Colonic mucosa (tissue), 4 donors: ENCODE measurements around the gene PTPN12. TPM values are rescaled to one million over a fixed set of nuclear protein-coding genes. Genes with fewer than 3 reads are reported as not detected.
A peak's percentile ranks its signal among the peaks of the same experiment; 100 is the strongest.
"Not testable (repeated sequence)": the region's sequence is repeated elsewhere in the genome, so short reads cannot be mapped to it uniquely, and the experiment has no call there.

Source experiments
- DNase-seq: peaks from one replicate; pipeline ENCODE4 v3.0.0-alpha.2; 2020
- H3K27ac ChIP-seq: fragments of 200-600 bp; one replicate; pipeline ENCODE4 v1.8.0; 2021
- H3K27me3 ChIP-seq: fragments of 200-600 bp; one replicate; pipeline ENCODE4 v1.8.0; 2021
- H3K36me3 ChIP-seq: fragments of 200-600 bp; one replicate; pipeline ENCODE4 v1.8.0; 2021
- H3K4me1 ChIP-seq: fragments of 200-600 bp; one replicate; pipeline ENCODE4 v1.8.0; 2021; ENCODE audit warnings: mild to moderate bottlenecking
- H3K4me3 ChIP-seq: fragments of 200-600 bp; one replicate; pipeline ENCODE4 v1.8.0; 2021
- H3K9ac ChIP-seq, 2 donors: one replicate each; pipeline ENCODE4 v1.7.0; 2013; ENCODE audit warnings: control low read depth in 2 of 2, low read depth in 2 of 2, low read length in 2 of 2
- H3K9me3 ChIP-seq: fragments of 200-600 bp; one replicate; pipeline ENCODE4 v1.8.0; 2021
- CTCF ChIP-seq: fragments of 200-600 bp; IDR thresholded peaks from one replicate; pipeline ENCODE4 v1.8.0; 2022; ENCODE audit warnings: antibody characterized with exemption, mild to moderate bottlenecking
- intact Hi-C: fragments of 100-400 bp; cut with DNase I; formaldehyde crosslinking; loops from one replicate; pipeline ENCODE4 v1.14.1; 2022
- total RNA-seq, 2 donors: library from RNA; stranded (reverse); fragmentation: NEBNext Ultra II Directional in 1 of 2; extraction: Animal tissue kit (Norgen Biotek cat#: 25700) in 1 of 2; gene quantifications; one replicate each; pipeline ENCODE4 v1.2.1, GENCODE V29; 2021
- donor health status: healthy.
- donor health status: DM: no; HTN: no; CAD: no.
- donor health status: DM: no; HTN: no; CAD: no.

Gene PTPN12
- total RNA-seq, 2 donors from 2014 or later, result 34.0 to 51.3 TPM

- H3K27me3 ChIP-seq, result no peaks in the 10 kb centered on the region
- TF ChIP-seq CTCF, result no peak
- no peak for DNase-seq
- intact Hi-C loops, result no loop called here
- peak overlapping the region; percentile 88 for H3K27ac ChIP-seq
- H3K9me3 ChIP-seq, result no peaks in the 10 kb centered on the region
- H3K4me3 ChIP-seq, result peak overlapping the region; percentile 84
- peaks cover 10% of the 10 kb centered on the region for H3K4me1 ChIP-seq
- peak overlapping the region; percentile 86 to 94 for H3K9ac ChIP-seq
- no peaks in the 10 kb centered on the region for H3K36me3 ChIP-seq
Measured at GRCh38 chr7:77536017-77536412, 1.1 kb upstream of the PTPN12 start.

GRCh38 chr7:77536413-77537135 is 521 bp upstream of the PTPN12 start:
- peak; percentile 99 for DNase-seq
- intact Hi-C loops, result no loop called here
- no peak for TF ChIP-seq CTCF
- Histone ChIP-seq H3K9me3 (no peaks in the 10 kb centered on the region), H3K4me3 (peak overlapping the region; percentile 84), H3K4me1 (peaks cover 10% of the 10 kb centered on the region), H3K27me3 (no peaks in the 10 kb centered on the region), H3K36me3 (no peaks in the 10 kb centered on the region), H3K9ac (peak overlapping the region; percentile 86 to 94), H3K27ac (peak overlapping the region; percentile 99)

- peaks cover 14% of the 10 kb centered on the region for H3K4me1 ChIP-seq
- no peaks in the 10 kb centered on the region for H3K9me3 ChIP-seq
- H3K36me3 ChIP-seq, result no peaks in the 10 kb centered on the region
- H3K9ac ChIP-seq, result peak overlapping the region; percentile 78 to 100
- TF ChIP-seq CTCF, result no peak
- intact Hi-C loops, result no loop called here
- no peaks in the 10 kb centered on the region for H3K27me3 ChIP-seq
- H3K4me3 ChIP-seq, result peak overlapping the region; percentile 84
- peak; percentile 58 for DNase-seq
- H3K27ac ChIP-seq, result peak overlapping the region; percentile 99
Measured at GRCh38 chr7:77537778-77538280, 734 bp downstream of the PTPN12 start.

GRCh38 chr7:77538281-77539212 is 1.5 kb downstream of the PTPN12 start:
- Histone ChIP-seq H3K9ac (peak overlapping the region; percentile 78 to 100), H3K27ac (peak overlapping the region; percentile 99), H3K9me3 (no peaks in the 10 kb centered on the region), H3K36me3 (no peaks in the 10 kb centered on the region), H3K4me1 (peaks cover 16% of the 10 kb centered on the region), H3K4me3 (peak overlapping the region; percentile 84), H3K27me3 (no peaks in the 10 kb centered on the region)
- intact Hi-C loops, result no loop called here
- no peak for TF ChIP-seq CTCF
- DNase-seq, result peak; percentile 93

GRCh38 chr7:77540402-77540822 is 3.3 kb downstream of the PTPN12 start:
- no peaks in the 10 kb centered on the region for H3K9me3 ChIP-seq
- TF ChIP-seq CTCF, result no peak
- intact Hi-C loops, result no loop called here

GRCh38 chr7:77540993-77541392 is 3.9 kb downstream of the PTPN12 start:
- H3K4me3 ChIP-seq, H3K9me3 ChIP-seq, H3K36me3 ChIP-seq, H3K27me3 ChIP-seq, H3K27ac ChIP-seq, DNase-seq, H3K9ac ChIP-seq, intact Hi-C loops: not testable (repeated sequence)
- peaks cover 16% of the 10 kb centered on the region for H3K4me1 ChIP-seq

More at GRCh38 chr7:77540402-77540822, 3.3 kb downstream of the PTPN12 start:
- Histone ChIP-seq H3K27me3 (no peaks in the 10 kb centered on the region), H3K36me3 (no peaks in the 10 kb centered on the region), H3K27ac (no peak overlapping the region), H3K9ac (no peak overlapping the region), H3K4me3 (no peak overlapping the region), H3K4me1 (peaks cover 16% of the 10 kb centered on the region)
- no peak for DNase-seq
